ENCODE results near the gene CHMP1B. TPM values are rescaled to one million over a fixed set of nuclear protein-coding genes. Genes with fewer than 3 reads are reported as not detected.

CHMP1B gene
- total and polyA plus RNA-seq, 8 donors = 33.4 to 41.8 (median 38.7) TPM

GRCh38 chr18:11897781-11898180, 46.6 kb downstream of the CHMP1B start:
- Histone ChIP-seq H3K36me3 (peaks cover 0 to 65% of the 10 kb centered on the region in 2 donors), H3K27me3 (no peaks in the 10 kb centered on the region), H3K27ac (no peak overlapping the region), H3K9me3 (no peaks in the 10 kb centered on the region), H3K4me3 (no peak overlapping the region), H3K4me1 (peaks cover 0 to 23% of the 10 kb centered on the region in 2 donors)
- ATAC-seq (no peak), DNase-seq (no peak)
- TF ChIP-seq, protein P1, sequence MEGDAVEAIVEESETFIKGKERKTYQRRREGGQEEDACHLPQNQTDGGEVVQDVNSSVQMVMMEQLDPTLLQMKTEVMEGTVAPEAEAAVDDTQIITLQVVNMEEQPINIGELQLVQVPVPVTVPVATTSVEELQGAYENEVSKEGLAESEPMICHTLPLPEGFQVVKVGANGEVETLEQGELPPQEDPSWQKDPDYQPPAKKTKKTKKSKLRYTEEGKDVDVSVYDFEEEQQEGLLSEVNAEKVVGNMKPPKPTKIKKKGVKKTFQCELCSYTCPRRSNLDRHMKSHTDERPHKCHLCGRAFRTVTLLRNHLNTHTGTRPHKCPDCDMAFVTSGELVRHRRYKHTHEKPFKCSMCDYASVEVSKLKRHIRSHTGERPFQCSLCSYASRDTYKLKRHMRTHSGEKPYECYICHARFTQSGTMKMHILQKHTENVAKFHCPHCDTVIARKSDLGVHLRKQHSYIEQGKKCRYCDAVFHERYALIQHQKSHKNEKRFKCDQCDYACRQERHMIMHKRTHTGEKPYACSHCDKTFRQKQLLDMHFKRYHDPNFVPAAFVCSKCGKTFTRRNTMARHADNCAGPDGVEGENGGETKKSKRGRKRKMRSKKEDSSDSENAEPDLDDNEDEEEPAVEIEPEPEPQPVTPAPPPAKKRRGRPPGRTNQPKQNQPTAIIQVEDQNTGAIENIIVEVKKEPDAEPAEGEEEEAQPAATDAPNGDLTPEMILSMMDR (IDR thresholded peaks at IDR 0.05) = no peak
- intact Hi-C loops (cut with DNase I) = no loop called here

DNA sequence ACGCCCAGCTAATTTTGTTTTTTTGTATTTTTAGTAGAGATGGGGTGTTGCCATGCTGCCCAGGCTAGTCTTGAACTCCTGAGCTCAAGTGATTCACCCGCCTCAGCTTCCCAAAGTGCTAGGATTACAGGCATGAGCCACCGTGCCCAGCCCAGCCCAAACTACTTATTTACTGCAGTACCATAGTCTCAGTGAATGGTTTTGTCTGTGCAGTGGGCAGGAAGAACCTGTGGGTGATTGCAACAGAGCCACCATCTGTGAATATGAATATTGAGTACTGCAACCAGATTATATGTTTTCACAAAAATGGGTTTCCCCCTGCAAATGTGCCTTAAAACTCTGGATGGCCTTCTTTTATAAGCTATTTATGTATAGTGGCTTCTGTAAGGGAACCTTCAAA, 47.9 kb downstream of the CHMP1B start:
- ATAC-seq (no peak), DNase-seq (no peak)
- Histone ChIP-seq H3K4me3 (no peak overlapping the region), H3K36me3 (peaks cover 0 to 73% of the 10 kb centered on the region in 2 donors), H3K4me1 (peaks cover 0 to 10% of the 10 kb centered on the region in 2 donors), H3K9me3 (no peaks in the 10 kb centered on the region), H3K27ac (no peak overlapping the region), H3K27me3 (no peaks in the 10 kb centered on the region)
- TF ChIP-seq, protein P1 (IDR thresholded peaks at IDR 0.05) = no peak
- intact Hi-C loops (cut with DNase I) = no loop called here

DNA sequence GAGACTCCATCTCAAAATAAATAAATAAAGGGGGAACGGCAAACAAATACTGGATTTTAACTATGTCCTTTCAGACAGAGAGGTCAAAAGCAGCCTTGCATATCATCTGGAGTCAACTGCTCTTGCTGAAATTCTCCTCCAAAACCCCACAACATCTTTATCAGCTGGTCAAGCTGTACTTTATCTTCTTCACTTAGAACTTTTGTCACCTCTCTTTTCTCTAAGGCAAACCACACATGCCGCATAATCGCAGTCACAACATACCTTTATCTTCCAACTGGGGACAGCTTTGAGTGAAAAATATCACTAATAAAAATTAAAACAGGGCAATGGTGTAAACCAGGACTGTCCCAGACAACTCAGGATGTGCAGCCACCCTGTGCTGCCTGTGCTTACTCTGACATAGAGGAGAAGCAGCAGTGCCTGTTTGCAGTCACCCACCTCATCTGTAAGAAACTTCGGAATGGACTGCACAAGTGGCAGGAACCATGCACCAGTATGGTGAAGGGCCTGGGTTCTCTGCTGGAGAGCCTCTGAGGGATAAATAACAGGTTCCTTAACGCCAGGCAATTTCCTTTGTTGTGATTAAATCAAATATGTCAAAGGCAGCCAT, 50.7 kb downstream of the CHMP1B start:
- ATAC-seq (no peak), DNase-seq (no peak)
- Histone ChIP-seq H3K9me3 (no peaks in the 10 kb centered on the region), H3K27me3 (no peaks in the 10 kb centered on the region), H3K27ac (no peak overlapping the region), H3K4me1 (peaks cover 0 to 21% of the 10 kb centered on the region in 2 donors), H3K4me3 (no peak overlapping the region), H3K36me3 (peaks cover 0 to 64% of the 10 kb centered on the region in 2 donors)
- intact Hi-C loops (cut with DNase I) = no loop called here
- TF ChIP-seq, protein P1 (IDR thresholded peaks at IDR 0.05) = no peak

GRCh38 chr18:11902522-11903292, 51.5 kb downstream of the CHMP1B start:
- intact Hi-C loops (cut with DNase I) = no loop called here
- ATAC-seq (peak; percentile 32), DNase-seq (no peak)
- no peaks in the 10 kb centered on the region for H3K27me3 ChIP-seq
- TF ChIP-seq, protein P1 (IDR thresholded peaks at IDR 0.05) = no peak
- H3K36me3 ChIP-seq = peaks cover 0 to 62% of the 10 kb centered on the region in 2 donors
- no peak overlapping the region for H3K4me3 ChIP-seq
- no peaks in the 10 kb centered on the region for H3K9me3 ChIP-seq
- H3K27ac ChIP-seq = peak overlapping the region in 1 of 2 donors; percentile 4
- peaks cover 7 to 29% of the 10 kb centered on the region in 2 donors for H3K4me1 ChIP-seq

Other genes with a start within 250 kb of the CHMP1B start
- gene SLC35G4, start 241.8 kb upstream of the CHMP1B start, total RNA-seq = not detected
- not detected for gene SLC35G4, start 241.8 kb upstream of the CHMP1B start, polyA plus RNA-seq (ENCODE audit: insufficient read length in 6 of 6)
- 1 to 10 TPM; 1.8 to 5.7 TPM for gene GNAL, start 162.1 kb upstream of the CHMP1B start, total RNA-seq
- gene GNAL, start 162.1 kb upstream of the CHMP1B start, polyA plus RNA-seq (ENCODE audit: insufficient read length in 6 of 6) = 1 to 10 TPM; 2.3 to 3.5 (median 2.8) TPM
- gene MPPE1, start 56.9 kb downstream of the CHMP1B start, total RNA-seq = 10 to 100 TPM; 62.8 to 68.0 TPM
- gene MPPE1, start 56.9 kb downstream of the CHMP1B start, polyA plus RNA-seq (ENCODE audit: insufficient read length in 6 of 6) = 10 to 100 TPM; 39.8 to 51.1 (median 43.2) TPM
- 10 to 100 TPM; 62.2 to 92.5 TPM for gene IMPA2, start 130.1 kb downstream of the CHMP1B start, total RNA-seq
- gene IMPA2, start 130.1 kb downstream of the CHMP1B start, polyA plus RNA-seq (ENCODE audit: insufficient read length in 6 of 6) = 10 to 100 TPM; 67.2 to 93.4 (median 82.2) TPM
- under 1 TPM in 1 of 2 donors, not detected in 1; 0.20 TPM for gene ANKRD62, start 242.4 kb downstream of the CHMP1B start, total RNA-seq
- gene ANKRD62, start 242.4 kb downstream of the CHMP1B start, polyA plus RNA-seq (ENCODE audit: insufficient read length in 6 of 6) = under 1 TPM in 5 of 6 donors, not detected in 1; 0.06 to 0.10 (median 0.09) TPM